H9 (cell line): ENCODE results near the gene BARX1. TPM values are rescaled to one million over a fixed set of nuclear protein-coding genes. Genes with fewer than 3 reads are reported as not detected.
A peak's percentile ranks its signal among the peaks of the same experiment; 100 is the strongest.

Source experiments
- DNase-seq: peaks from one replicate; pipeline ENCODE4 v3.0.0-alpha.2; 2017
- H2AFZ ChIP-seq: one replicate; pipeline ENCODE4 v1.6.1; 2013; ENCODE audit warnings: mild to moderate bottlenecking, low read length, control low read depth, moderate library complexity
- H2AK5ac ChIP-seq: 2 replicates; pipeline ENCODE4 v1.6.1; 2013; ENCODE audit warnings: low read length, control low read depth, mixed read lengths; ENCODE audit not compliant: insufficient read length
- H2BK120ac ChIP-seq: one replicate; pipeline ENCODE4 v1.6.1; 2013; ENCODE audit warnings: low read depth, mild to moderate bottlenecking, low read length, control low read depth, inconsistent platforms; ENCODE audit not compliant: poor library complexity, severe bottlenecking
- H2BK12ac ChIP-seq: 2 replicates; pipeline ENCODE4 v1.6.1; 2013; ENCODE audit warnings: low read length, control low read depth, mixed read lengths, low read depth; ENCODE audit not compliant: insufficient read length
- H2BK15ac ChIP-seq: 2 replicates; pipeline ENCODE4 v1.6.1; 2013; ENCODE audit warnings: low read depth, low read length, control low read depth
- H2BK20ac ChIP-seq: one replicate; pipeline ENCODE4 v1.6.1; 2013; ENCODE audit warnings: low read depth, mild to moderate bottlenecking, low read length, control low read depth, inconsistent platforms; ENCODE audit not compliant: poor library complexity, severe bottlenecking
- H2BK5ac ChIP-seq: 2 replicates; pipeline ENCODE4 v1.6.1; 2013; ENCODE audit warnings: low read length, control low read depth, mixed read lengths; ENCODE audit not compliant: insufficient read length
- H3K14ac ChIP-seq: 2 replicates; pipeline ENCODE4 v1.6.1; 2013; ENCODE audit warnings: low read length, control low read depth; ENCODE audit not compliant: insufficient read depth
- H3K18ac ChIP-seq: 2 replicates; pipeline ENCODE4 v1.6.1; 2013; ENCODE audit warnings: low read depth, mild to moderate bottlenecking, mixed read lengths, low read length, control low read depth; ENCODE audit not compliant: insufficient read length
- H3K23ac ChIP-seq: 2 replicates; pipeline ENCODE4 v1.6.1; 2013; ENCODE audit warnings: low read length, control low read depth, mixed read lengths, low read depth; ENCODE audit not compliant: insufficient read length
- H3K23me2 ChIP-seq: 2 replicates; pipeline ENCODE4 v1.6.1; 2013; ENCODE audit warnings: low read depth, mild to moderate bottlenecking, mixed read lengths, low read length, control low read depth; ENCODE audit not compliant: insufficient read length, poor library complexity, severe bottlenecking
- H3K27ac ChIP-seq: 2 replicates; pipeline ENCODE4 v1.5.1; 2013; ENCODE audit warnings: low read length, control low read depth, mixed read lengths, low read depth; ENCODE audit not compliant: insufficient read length
- H3K27me3 ChIP-seq: 2 replicates; pipeline ENCODE4 v1.6.1; 2013; ENCODE audit warnings: low read length, control low read depth, inconsistent platforms; ENCODE audit not compliant: insufficient read depth
- H3K4ac ChIP-seq: 2 replicates; pipeline ENCODE4 v1.6.1; 2013; ENCODE audit warnings: low read depth, mild to moderate bottlenecking, control low read depth, inconsistent platforms, low read length, moderate library complexity
- H3K4me1 ChIP-seq: 2 replicates; pipeline ENCODE4 v1.6.1; 2013; ENCODE audit warnings: low read length, control low read depth, inconsistent platforms; ENCODE audit not compliant: insufficient read depth
- H3K4me2 ChIP-seq: 2 replicates; pipeline ENCODE4 v1.6.1; 2013; ENCODE audit warnings: low read length, control low read depth, mixed read lengths; ENCODE audit not compliant: insufficient read length, insufficient read depth
- H3K56ac ChIP-seq: 2 replicates; pipeline ENCODE4 v1.6.1; 2013; ENCODE audit warnings: low read depth, mild to moderate bottlenecking, mixed read lengths, low read length, control low read depth; ENCODE audit not compliant: insufficient read length
- H3K79me1 ChIP-seq: 2 replicates; pipeline ENCODE4 v1.6.1; 2013; ENCODE audit warnings: low read depth, mild to moderate bottlenecking, moderate library complexity, low read length, control low read depth, inconsistent platforms; ENCODE audit not compliant: insufficient read depth, poor library complexity, severe bottlenecking
- H3K79me2 ChIP-seq: 2 replicates; pipeline ENCODE4 v1.6.1; 2013; ENCODE audit warnings: low read length, control low read depth, inconsistent platforms; ENCODE audit not compliant: insufficient read depth
- H3K9ac ChIP-seq: 2 replicates; pipeline ENCODE4 v1.6.1; 2013; ENCODE audit warnings: low read length, control low read depth, mixed read lengths; ENCODE audit not compliant: insufficient read length; ENCODE audit errors: extremely low read depth
- H3K9me3 ChIP-seq: one replicate; pipeline ENCODE4 v1.6.1; 2013; ENCODE audit warnings: low read depth, low read length, inconsistent platforms; ENCODE audit not compliant: control insufficient read depth
- H3T11ph ChIP-seq: one replicate; pipeline ENCODE4 v1.6.1; 2013; ENCODE audit warnings: mild to moderate bottlenecking, low read length, control low read depth, inconsistent platforms
- H4K20me1 ChIP-seq: one replicate; pipeline ENCODE4 v1.6.1; 2013; ENCODE audit not compliant: control insufficient read depth, insufficient read length, insufficient read depth
- H4K5ac ChIP-seq: 2 replicates; pipeline ENCODE4 v1.6.1; 2013; ENCODE audit warnings: low read depth, mild to moderate bottlenecking, mixed read lengths, low read length, control low read depth; ENCODE audit not compliant: insufficient read length
- H4K8ac ChIP-seq: replicated peaks from 2 replicates; pipeline ENCODE4 v1.6.1; 2013; ENCODE audit warnings: low read length, control low read depth, mixed read lengths, low read depth; ENCODE audit not compliant: insufficient read length
- H4K91ac ChIP-seq: 2 replicates; pipeline ENCODE4 v1.6.1; 2013; ENCODE audit warnings: low read depth, mild to moderate bottlenecking, moderate library complexity, mixed read lengths, low read length, control low read depth; ENCODE audit not compliant: insufficient read length
- H3K27ac Mint-ChIP-seq, 3 experiments: 2 replicates in 2 of 3; 3 replicates in 1 of 3; pipeline ENCODE4 v1.8.0; 2020 to 2021; ENCODE audit warnings: mixed read lengths in 3 of 3, mild to moderate bottlenecking in 1 of 3, moderate library complexity in 1 of 3
- H3K27me3 Mint-ChIP-seq: 2 replicates; pipeline ENCODE4 v1.8.0; 2021; ENCODE audit warnings: low read depth, mild to moderate bottlenecking, moderate library complexity, mixed read lengths
- H3K36me3 Mint-ChIP-seq, 3 experiments: 2 replicates in 2 of 3; 3 replicates in 1 of 3; pipeline ENCODE4 v1.8.0; 2020 to 2021; ENCODE audit warnings: low read depth in 3 of 3, mixed read lengths in 3 of 3; ENCODE audit not compliant: insufficient read depth in 1 of 3
- H3K4me1 Mint-ChIP-seq, 2 experiments: 2 replicates each; pipeline ENCODE4 v1.8.0; 2020; ENCODE audit warnings: mixed read lengths in 2 of 2
- H3K4me3 Mint-ChIP-seq, 2 experiments: 2 replicates in 1 of 2; 3 replicates in 1 of 2; pipeline ENCODE4 v1.8.0; 2020 to 2021; ENCODE audit warnings: mild to moderate bottlenecking in 2 of 2, mixed read lengths in 2 of 2, moderate library complexity in 1 of 2
- H3K9me3 Mint-ChIP-seq, 2 experiments: 2 replicates in 1 of 2; 3 replicates in 1 of 2; pipeline ENCODE4 v1.8.0; 2020; ENCODE audit warnings: mild to moderate bottlenecking in 2 of 2, mixed read lengths in 2 of 2, moderate library complexity in 1 of 2
- CTCF ChIP-seq: fragments of 200-600 bp; sonication (generic); conservative IDR thresholded peaks from 3 replicates; pipeline ENCODE4 v1.8.0; 2021; ENCODE audit warnings: antibody characterized with exemption, mild to moderate bottlenecking
- WGBS: extraction: QIAGEN DNeasy Blood & Tissue Kit; methylation state at CpG from one replicate; pipeline ENCODE4 v1.1.7; 2013; ENCODE audit warnings: missing lambda C conversion rate, low lambda C conversion rate, mixed read lengths; ENCODE audit not compliant: insufficient read length; ENCODE audit errors: extremely low coverage; 5-methylcytosine and 5-hydroxymethylcytosine counted together
- total RNA-seq: library from RNA; stranded (reverse); gene quantifications from 2 replicates; pipeline ENCODE4 v1.2.1, GENCODE V29; 2021

Gene BARX1
- total RNA-seq, 1 experiment from 2014 or later, result 1.2 TPM

GRCh38 chr9:93902051-93902779, 52.9 kb downstream of the BARX1 start:
- no peak overlapping the region for H4K91ac ChIP-seq
- no peak overlapping the region for H3K27ac Mint-ChIP-seq

More at GRCh38 chr9:93902051-93902779, 52.9 kb downstream of the BARX1 start:
- no peak overlapping the region for H2BK12ac ChIP-seq
- no peak overlapping the region for H3K27ac ChIP-seq
- H3K9ac ChIP-seq, result no peak overlapping the region
- no peak overlapping the region for H4K5ac ChIP-seq
- H3K56ac ChIP-seq, result no peak overlapping the region
- no peaks in the 10 kb centered on the region for H4K20me1 ChIP-seq
- H3K23ac ChIP-seq, result no peak overlapping the region
- H3K18ac ChIP-seq, result no peak overlapping the region
- H2AFZ ChIP-seq, result no peak overlapping the region
- H3K4ac ChIP-seq, result no peak overlapping the region
- H3K27me3 ChIP-seq, result no peaks in the 10 kb centered on the region
- WGBS, result no CpG with 5 or more reads among the region's 11 CpGs
- peak; percentile 12 for DNase-seq
- H2AK5ac ChIP-seq, result no peak overlapping the region
- H4K8ac ChIP-seq, result no peak overlapping the region
- H3K9me3 ChIP-seq, result no peaks in the 10 kb centered on the region
- H2BK5ac ChIP-seq, result no peak overlapping the region
- Mint-ChIP-seq H3K9me3 (peaks cover 10 to 15% of the 10 kb centered on the region in 2 experiments; a peak in 4 of 5 replicates), H3K27me3 (peaks cover 18% of the 10 kb centered on the region), H3K4me1 (peaks cover 5 to 8% of the 10 kb centered on the region in 2 experiments), H3K4me3 (no peak overlapping the region), H3K36me3 (peaks cover 0 to 4% (median 3%) of the 10 kb centered on the region in 3 experiments; a peak in 2 of 7 replicates)
- no peaks in the 10 kb centered on the region for H3K79me2 ChIP-seq
- H3K79me1 ChIP-seq, result no peaks in the 10 kb centered on the region
- no peaks in the 10 kb centered on the region for H3K4me1 ChIP-seq
- no peak overlapping the region for H2BK20ac ChIP-seq
- no peak overlapping the region for H3T11ph ChIP-seq
- H3K14ac ChIP-seq, result no peak overlapping the region
- H2BK15ac ChIP-seq, result no peak overlapping the region
- H3K23me2 ChIP-seq, result no peaks in the 10 kb centered on the region
- H2BK120ac ChIP-seq, result no peak overlapping the region
- no peak overlapping the region for H3K4me2 ChIP-seq
- no peak for TF ChIP-seq CTCF

Other genes starting within 250 kb of the BARX1 start
- gene PTPDC1, start 129.1 kb upstream of the BARX1 start, total RNA-seq, result 4.8 and 5.4 TPM in 2 replicates